IMR-90 (cell line): Measurements from ENCODE around the gene BEGAIN. TPM values are rescaled to one million over a fixed set of nuclear protein-coding genes. Genes with fewer than 3 reads are reported as not detected.

Experiments used
- ATAC-seq: fragments of 200-7000 bp; cut with Tn5 transposase; 2 replicates; pipeline ENCODE4 v1.9.1; 2020; ENCODE audit warnings: low read depth, mild to moderate bottlenecking, moderate library complexity
- BruUV-seq: library from RNA; stranded (reverse); fragments of 400-500 nt; replicated peaks from 2 replicates; lab custom pipeline; 2021; lab: Mats Ljungman, UMichigan
- CTCF ChIA-PET: fragments of 300-600 bp; formaldehyde crosslinking; extraction: SDS; loops from one replicate; lab custom pipeline; 2021; ENCODE audit warnings: antibody characterized with exemption; lab: Yijun Ruan, JAX
- POLR2A ChIA-PET: fragments of 300-600 bp; sonication (Branson Sonifier 250); formaldehyde crosslinking; loops from one replicate; lab custom pipeline; 2022; ENCODE audit warnings: antibody characterized with exemption; ENCODE audit not compliant: unreplicated experiment; lab: Charles Lee
- DNase-seq: peaks from one replicate; pipeline ENCODE4 v3.0.0; 2013
- H2AFZ ChIP-seq: replicated peaks from 2 replicates; pipeline ENCODE3; 2013; ENCODE audit warnings: low read length, mild to moderate bottlenecking; ENCODE audit not compliant: poor library complexity
- H2AK5ac ChIP-seq: 2 replicates; pipeline ENCODE4 v1.6.1; 2013; ENCODE audit warnings: low read depth, low read length, inconsistent platforms
- H2AK9ac ChIP-seq: replicated peaks from 2 replicates; pipeline ENCODE3; 2013; ENCODE audit warnings: mild to moderate bottlenecking, low read depth, low read length, moderate library complexity; ENCODE audit not compliant: poor library complexity
- H2BK120ac ChIP-seq: 2 replicates; pipeline ENCODE4 v1.6.1; 2013; ENCODE audit warnings: low read depth, low read length, inconsistent platforms
- H2BK15ac ChIP-seq: 3 replicates; pipeline ENCODE4 v1.6.1; 2013; ENCODE audit warnings: low read depth, low read length, inconsistent platforms
- H2BK20ac ChIP-seq: 2 replicates; pipeline ENCODE4 v1.6.1; 2013; ENCODE audit warnings: low read depth, mild to moderate bottlenecking, inconsistent platforms, low read length, moderate library complexity
- H2BK5ac ChIP-seq: 2 replicates; pipeline ENCODE4 v1.6.1; 2013; ENCODE audit warnings: mild to moderate bottlenecking, low read depth, low read length, inconsistent platforms; ENCODE audit not compliant: poor library complexity, severe bottlenecking
- H3K14ac ChIP-seq: replicated peaks from 2 replicates; pipeline ENCODE4 v1.6.1; 2013; ENCODE audit warnings: low read depth, low read length, inconsistent platforms
- H3K18ac ChIP-seq: 2 replicates; pipeline ENCODE4 v1.6.1; 2013; ENCODE audit warnings: low read depth, low read length, control low read depth
- H3K23ac ChIP-seq: 2 replicates; pipeline ENCODE4 v1.6.1; 2013; ENCODE audit warnings: low read depth, low read length, inconsistent platforms
- H3K27ac ChIP-seq: 2 replicates; pipeline ENCODE4 v1.5.1; 2013; ENCODE audit warnings: mild to moderate bottlenecking, control low read depth, low read length; ENCODE audit not compliant: insufficient read depth
- H3K27me3 ChIP-seq: 2 replicates; pipeline ENCODE4 v1.6.1; 2013; ENCODE audit warnings: low read length; ENCODE audit not compliant: control insufficient read depth, insufficient read depth
- H3K36me3 ChIP-seq: 2 replicates; pipeline ENCODE4 v1.6.1; 2013; ENCODE audit warnings: low read length, mixed read lengths; ENCODE audit not compliant: control insufficient read depth, insufficient read depth
- H3K4ac ChIP-seq: 2 replicates; pipeline ENCODE4 v1.6.1; 2013; ENCODE audit warnings: low read depth, low read length, inconsistent platforms
- H3K4me1 ChIP-seq: 2 replicates; pipeline ENCODE4 v1.6.1; 2013; ENCODE audit warnings: low read length, mixed read lengths; ENCODE audit not compliant: control insufficient read depth, insufficient read depth
- H3K4me2 ChIP-seq: 2 replicates; pipeline ENCODE4 v1.6.1; 2013; ENCODE audit warnings: low read depth, mild to moderate bottlenecking, control low read depth, low read length, moderate library complexity
- H3K4me3 ChIP-seq: 2 replicates; pipeline ENCODE4 v1.5.1; 2013; ENCODE audit warnings: low read depth, mild to moderate bottlenecking, control low read depth, low read length, moderate library complexity; ENCODE audit not compliant: insufficient read depth
- H3K56ac ChIP-seq: 2 replicates; pipeline ENCODE4 v1.6.1; 2013; ENCODE audit warnings: low read length, inconsistent platforms; ENCODE audit not compliant: insufficient read depth; ENCODE audit errors: extremely low read depth
- H3K79me1 ChIP-seq, 2 experiments: 2 replicates each; pipeline ENCODE4 v1.6.1; 2013; ENCODE audit warnings: low read length in 2 of 2, inconsistent platforms in 1 of 2, low read depth in 1 of 2
- H3K9ac ChIP-seq: 2 replicates; pipeline ENCODE4 v1.6.1; 2013; ENCODE audit warnings: low read depth, low read length, control low read depth
- H3K9me1 ChIP-seq: 2 replicates; pipeline ENCODE4 v1.6.1; 2013; ENCODE audit warnings: low read length, inconsistent platforms; ENCODE audit not compliant: insufficient read depth
- H3K9me3 ChIP-seq: 2 replicates; pipeline ENCODE4 v1.6.1; 2013; ENCODE audit warnings: low read length; ENCODE audit not compliant: control insufficient read depth, insufficient read depth
- H4K20me1 ChIP-seq: 2 replicates; pipeline ENCODE4 v1.6.1; 2013; ENCODE audit warnings: low read length, inconsistent platforms; ENCODE audit not compliant: insufficient read depth
- H4K5ac ChIP-seq: 2 replicates; pipeline ENCODE4 v1.6.1; 2013; ENCODE audit warnings: mild to moderate bottlenecking, low read depth, low read length, control low read depth
- H4K8ac ChIP-seq, 2 experiments: 2 replicates each; pipeline ENCODE4 v1.6.1; 2013; ENCODE audit warnings: low read depth in 2 of 2, low read length in 2 of 2, control low read depth in 1 of 2, inconsistent platforms in 1 of 2
- H4K91ac ChIP-seq: 2 replicates; pipeline ENCODE4 v1.6.1; 2013; ENCODE audit warnings: low read depth, low read length, inconsistent platforms; ENCODE audit not compliant: insufficient read depth
- MAFK ChIP-seq: IDR thresholded peaks from 2 replicates; pipeline ENCODE4 v1.6.1; 2012; ENCODE audit warnings: low read depth, low read length, improper control_type of control experiment
- POLR2A ChIP-seq: IDR thresholded peaks from 2 replicates; pipeline ENCODE4 v1.6.1; 2012; ENCODE audit warnings: mild to moderate bottlenecking, low read depth, low read length
- RFX5 ChIP-seq: IDR thresholded peaks from 2 replicates; pipeline ENCODE4 v1.8.0; 2012; ENCODE audit warnings: low read depth, mild to moderate bottlenecking, low read length, moderate library complexity
- WGBS, 2 experiments: methylation state at CpG; one replicate each; pipeline versions ENCODE4 v1.1.5 to v1.1.7; 2013; ENCODE audit warnings: missing lambda C conversion rate in 2 of 2; ENCODE audit not compliant: insufficient read length in 1 of 2; ENCODE audit errors: extremely low coverage in 2 of 2; 5-methylcytosine and 5-hydroxymethylcytosine counted together
- dilution Hi-C: fragments of 300-500 bp; cut with HindIII; formaldehyde crosslinking; loops from one replicate; pipeline ENCODE4 v1.14.3; 2018; ENCODE audit warnings: low sequenced_read_pairs; ENCODE audit not compliant: unreplicated experiment
- in situ Hi-C: fragments of 300-500 bp; cut with MboI; formaldehyde crosslinking; loops from 3 replicates; pipeline ENCODE4 v1.14.3; 2019; ENCODE audit warnings: low sequenced_read_pairs, inconsistent platforms, mixed read lengths
- intact Hi-C: fragments of 100-400 bp; cut with micrococcal nuclease; formaldehyde crosslinking; loops from 2 replicates; pipeline ENCODE4 v1.10.0; 2022
- polyA plus RNA-seq, 3 experiments: library from polyadenylated mRNA; depleted of rRNA; stranded (reverse); fragments of >200 nt; gene quantifications; 2 replicates each; pipeline ENCODE4 v1.2.3, GENCODE V29; 2012; ENCODE audit warnings: low replicate concordance in 1 of 3
- total RNA-seq: library from RNA; depleted of rRNA; stranded (reverse); fragments of >200 nt; gene quantifications from 2 replicates; pipeline ENCODE4 v1.2.3, GENCODE V29; 2012
- TF ChIP-seq, protein P1 (sequence below): fragments of 150-350 bp; IDR thresholded peaks from 2 replicates; pipeline ENCODE4 v1.6.1; 2017; ENCODE audit warnings: mild to moderate bottlenecking, antibody characterized with exemption, low read length, low read depth
- TF ChIP-seq, protein P2 (sequence below): conservative IDR thresholded peaks from 2 replicates; pipeline ENCODE4 v1.5.1; 2012; ENCODE audit warnings: mild to moderate bottlenecking, low read depth, low read length, improper control_type of control experiment

The BEGAIN gene
- total and polyA plus RNA-seq, 2 of the 4 experiments (the other 2 are of a cell fraction) = 0.18 to 0.99 TPM

GRCh38 chr14:100574642-100575031 lies 12.6 kb downstream of the BEGAIN start:
- no TSS peak for BruUV-seq
- DNase-seq (no peak), ATAC-seq (no peak)
- Histone ChIP-seq H3K14ac (no peak overlapping the region), H3K9ac (no peak overlapping the region), H2BK120ac (no peak overlapping the region), H2AK5ac (no peak overlapping the region), H3K27ac (no peak overlapping the region), H3K4me3 (no peak overlapping the region), H3K18ac (no peak overlapping the region), H3K56ac (no peak overlapping the region), H3K36me3 (no peaks in the 10 kb centered on the region), H2BK15ac (no peak overlapping the region), H2BK5ac (no peak overlapping the region), H4K8ac (no peak overlapping the region), H3K9me3 (peaks cover 2% of the 10 kb centered on the region; the same call in 1 of the 2 replicates), H2AK9ac (no peak overlapping the region), H2AFZ (no peak overlapping the region), H3K23ac (no peak overlapping the region), H3K4me2 (no peak overlapping the region), H3K9me1 (no peaks in the 10 kb centered on the region), H3K79me1 (no peaks in the 10 kb centered on the region), H3K27me3 (peaks cover 57% of the 10 kb centered on the region), H2BK20ac (no peak overlapping the region), H4K5ac (no peak overlapping the region), H3K4ac (no peak overlapping the region), H4K20me1 (no peaks in the 10 kb centered on the region), H4K91ac (no peak overlapping the region), H3K4me1 (no peaks in the 10 kb centered on the region)
- ChIA-PET POLR2A (no interaction called here), CTCF (no interaction called here)
- dilution Hi-C loops = no loop called here
- intact Hi-C loops = no loop called here
- in situ Hi-C loops = no loop called here
- 79% methylated on average over 3 of the region's 7 CpGs; no CpG with 5 or more reads in 1 of the 2 experiments for WGBS, 2 experiments
- TF ChIP-seq MAFK (no peak), RFX5 (no peak), POLR2A (no peak)
- TF ChIP-seq, protein P1, sequence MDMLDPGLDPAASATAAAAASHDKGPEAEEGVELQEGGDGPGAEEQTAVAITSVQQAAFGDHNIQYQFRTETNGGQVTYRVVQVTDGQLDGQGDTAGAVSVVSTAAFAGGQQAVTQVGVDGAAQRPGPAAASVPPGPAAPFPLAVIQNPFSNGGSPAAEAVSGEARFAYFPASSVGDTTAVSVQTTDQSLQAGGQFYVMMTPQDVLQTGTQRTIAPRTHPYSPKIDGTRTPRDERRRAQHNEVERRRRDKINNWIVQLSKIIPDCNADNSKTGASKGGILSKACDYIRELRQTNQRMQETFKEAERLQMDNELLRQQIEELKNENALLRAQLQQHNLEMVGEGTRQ = no peak
- TF ChIP-seq, protein P2, sequence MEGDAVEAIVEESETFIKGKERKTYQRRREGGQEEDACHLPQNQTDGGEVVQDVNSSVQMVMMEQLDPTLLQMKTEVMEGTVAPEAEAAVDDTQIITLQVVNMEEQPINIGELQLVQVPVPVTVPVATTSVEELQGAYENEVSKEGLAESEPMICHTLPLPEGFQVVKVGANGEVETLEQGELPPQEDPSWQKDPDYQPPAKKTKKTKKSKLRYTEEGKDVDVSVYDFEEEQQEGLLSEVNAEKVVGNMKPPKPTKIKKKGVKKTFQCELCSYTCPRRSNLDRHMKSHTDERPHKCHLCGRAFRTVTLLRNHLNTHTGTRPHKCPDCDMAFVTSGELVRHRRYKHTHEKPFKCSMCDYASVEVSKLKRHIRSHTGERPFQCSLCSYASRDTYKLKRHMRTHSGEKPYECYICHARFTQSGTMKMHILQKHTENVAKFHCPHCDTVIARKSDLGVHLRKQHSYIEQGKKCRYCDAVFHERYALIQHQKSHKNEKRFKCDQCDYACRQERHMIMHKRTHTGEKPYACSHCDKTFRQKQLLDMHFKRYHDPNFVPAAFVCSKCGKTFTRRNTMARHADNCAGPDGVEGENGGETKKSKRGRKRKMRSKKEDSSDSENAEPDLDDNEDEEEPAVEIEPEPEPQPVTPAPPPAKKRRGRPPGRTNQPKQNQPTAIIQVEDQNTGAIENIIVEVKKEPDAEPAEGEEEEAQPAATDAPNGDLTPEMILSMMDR = no peak
